Measurements from ENCODE around the gene ZNF12.

DNA sequence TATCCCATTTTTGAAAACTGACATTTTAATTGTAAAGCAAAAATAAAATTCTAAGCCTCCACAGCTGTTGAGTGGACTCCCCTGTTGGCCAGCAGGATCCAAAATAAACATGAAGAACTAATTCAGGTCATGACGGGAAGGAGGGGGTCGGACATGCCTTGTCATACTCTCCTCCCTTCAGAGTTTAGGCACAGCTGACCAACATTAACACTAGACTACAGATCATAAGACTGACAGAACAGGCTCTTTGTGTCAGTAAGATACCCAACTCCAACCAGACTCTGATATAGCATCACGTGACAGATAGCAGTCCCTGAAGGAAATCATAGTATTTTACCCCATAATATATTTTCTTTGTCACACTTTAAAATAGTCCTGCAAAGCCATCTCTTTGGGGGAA is 20.9 kb upstream of the ZNF12 start:
- TF ChIP-seq, protein P1, sequence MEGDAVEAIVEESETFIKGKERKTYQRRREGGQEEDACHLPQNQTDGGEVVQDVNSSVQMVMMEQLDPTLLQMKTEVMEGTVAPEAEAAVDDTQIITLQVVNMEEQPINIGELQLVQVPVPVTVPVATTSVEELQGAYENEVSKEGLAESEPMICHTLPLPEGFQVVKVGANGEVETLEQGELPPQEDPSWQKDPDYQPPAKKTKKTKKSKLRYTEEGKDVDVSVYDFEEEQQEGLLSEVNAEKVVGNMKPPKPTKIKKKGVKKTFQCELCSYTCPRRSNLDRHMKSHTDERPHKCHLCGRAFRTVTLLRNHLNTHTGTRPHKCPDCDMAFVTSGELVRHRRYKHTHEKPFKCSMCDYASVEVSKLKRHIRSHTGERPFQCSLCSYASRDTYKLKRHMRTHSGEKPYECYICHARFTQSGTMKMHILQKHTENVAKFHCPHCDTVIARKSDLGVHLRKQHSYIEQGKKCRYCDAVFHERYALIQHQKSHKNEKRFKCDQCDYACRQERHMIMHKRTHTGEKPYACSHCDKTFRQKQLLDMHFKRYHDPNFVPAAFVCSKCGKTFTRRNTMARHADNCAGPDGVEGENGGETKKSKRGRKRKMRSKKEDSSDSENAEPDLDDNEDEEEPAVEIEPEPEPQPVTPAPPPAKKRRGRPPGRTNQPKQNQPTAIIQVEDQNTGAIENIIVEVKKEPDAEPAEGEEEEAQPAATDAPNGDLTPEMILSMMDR (IDR thresholded peaks at IDR 0.05; ENCODE audit: low read depth, low read length): no peak
- no peak for TF ChIP-seq POLR2A (IDR thresholded peaks at IDR 0.05; ENCODE audit: extremely low read depth, insufficient read length)
